ENCODE results near the gene CHSY3.
"Not testable (repeated sequence)": the region's sequence is repeated elsewhere in the genome, so short reads cannot be mapped to it uniquely, and the experiment has no call there.

CHSY3 gene

GRCh38 chr5:130226556-130226955 lies 322.3 kb downstream of the CHSY3 start:
- not testable (repeated sequence) for H3K27me3 ChIP-seq (ENCODE audit: control insufficient read depth in 1 of 2, insufficient read depth in 1 of 2, low read length in 2 of 2); DNase-seq; H3K9me3 ChIP-seq (ENCODE audit: control insufficient read depth, low read length); H4K8ac ChIP-seq (ENCODE audit: low read length); H3K23ac ChIP-seq (ENCODE audit: low read length in 2 of 2); H2BK120ac ChIP-seq (ENCODE audit: low read depth, low read length); H2BK12ac ChIP-seq (ENCODE audit: low read length in 2 of 2); H3K79me1 ChIP-seq (replicated peaks; ENCODE audit: low read length, poor library complexity, severe bottlenecking); H3K4me1 ChIP-seq (ENCODE audit: control insufficient read depth, insufficient read depth, low read depth, low read length); H4K91ac ChIP-seq (ENCODE audit: low read length); H3K4ac ChIP-seq (ENCODE audit: low read depth in 1 of 2, low read length in 2 of 2); H2AK5ac ChIP-seq (ENCODE audit: low read length, severe bottlenecking); H3K18ac ChIP-seq (ENCODE audit: low read depth in 1 of 2, low read length in 2 of 2); H3K4me2 ChIP-seq (ENCODE audit: low read length, poor library complexity, severe bottlenecking); H2BK5ac ChIP-seq (ENCODE audit: low read depth, low read length, poor library complexity, severe bottlenecking); H2AFZ ChIP-seq (ENCODE audit: low read depth, low read length); H2BK15ac ChIP-seq (ENCODE audit: low read depth, poor library complexity, severe bottlenecking); H3K9ac ChIP-seq (ENCODE audit: low read length); H3K14ac ChIP-seq (ENCODE audit: low read length in 2 of 2); H3K27ac ChIP-seq (ENCODE audit: low read length, poor library complexity, severe bottlenecking); H3K36me3 ChIP-seq (ENCODE audit: control insufficient read depth in 1 of 2, insufficient read depth in 2 of 2, low read depth in 1 of 2, low read length in 2 of 2); H3K4me3 ChIP-seq (ENCODE audit: insufficient read depth in 1 of 2, low read depth in 1 of 2, low read length in 2 of 2)
- 97% methylated on average over 2 of the region's 2 CpGs for WGBS

- no peak overlapping the region for H2AK5ac ChIP-seq (ENCODE audit: low read length, severe bottlenecking)
- WGBS, result 100% methylated on average over 2 of the region's 4 CpGs
- H3K4ac ChIP-seq (ENCODE audit: low read depth in 1 of 2, low read length in 2 of 2), result no peak overlapping the region
- H2AFZ ChIP-seq (ENCODE audit: low read depth, low read length), result no peak overlapping the region
- peaks cover 3% of the 10 kb centered on the region for H3K9me3 ChIP-seq (ENCODE audit: control insufficient read depth, low read length)
- no peak overlapping the region for H3K23ac ChIP-seq (ENCODE audit: low read length in 2 of 2)
- H2BK12ac ChIP-seq (ENCODE audit: low read length in 2 of 2), result no peak overlapping the region
- no peaks in the 10 kb centered on the region for H3K27me3 ChIP-seq (ENCODE audit: control insufficient read depth in 1 of 2, insufficient read depth in 1 of 2, low read length in 2 of 2)
- H2BK120ac ChIP-seq (ENCODE audit: low read depth, low read length), result no peak overlapping the region
- no peak overlapping the region for H2BK15ac ChIP-seq (ENCODE audit: low read depth, poor library complexity, severe bottlenecking)
- no peaks in the 10 kb centered on the region for H3K79me1 ChIP-seq (replicated peaks; ENCODE audit: low read length, poor library complexity, severe bottlenecking)
- H3K4me1 ChIP-seq (ENCODE audit: control insufficient read depth, insufficient read depth, low read depth, low read length), result no peaks in the 10 kb centered on the region
- no peak overlapping the region for H3K9ac ChIP-seq (ENCODE audit: low read length)
- no peak overlapping the region for H4K8ac ChIP-seq (ENCODE audit: low read length)
- H2BK5ac ChIP-seq (ENCODE audit: low read depth, low read length, poor library complexity, severe bottlenecking), result no peak overlapping the region
- no peak overlapping the region for H3K18ac ChIP-seq (ENCODE audit: low read depth in 1 of 2, low read length in 2 of 2)
- H3K27ac ChIP-seq (ENCODE audit: low read length, poor library complexity, severe bottlenecking), result no peak overlapping the region
- DNase-seq, result no peak
- H4K91ac ChIP-seq (ENCODE audit: low read length), result no peak overlapping the region
- H3K36me3 ChIP-seq (ENCODE audit: control insufficient read depth in 1 of 2, insufficient read depth in 2 of 2, low read depth in 1 of 2, low read length in 2 of 2), result no peaks in the 10 kb centered on the region
- H3K4me3 ChIP-seq (ENCODE audit: insufficient read depth in 1 of 2, low read depth in 1 of 2, low read length in 2 of 2), result no peak overlapping the region
- no peak overlapping the region for H3K14ac ChIP-seq (ENCODE audit: low read length in 2 of 2)
- H3K4me2 ChIP-seq (ENCODE audit: low read length, poor library complexity, severe bottlenecking), result no peak overlapping the region
Measured at GRCh38 chr5:130227699-130228098, 323.4 kb downstream of the CHSY3 start.

GRCh38 chr5:130231786-130232185 lies 327.5 kb downstream of the CHSY3 start:
- Histone ChIP-seq H3K79me1 (replicated peaks; ENCODE audit: low read length, poor library complexity, severe bottlenecking) (no peaks in the 10 kb centered on the region), H3K36me3 (ENCODE audit: control insufficient read depth in 1 of 2, insufficient read depth in 2 of 2, low read depth in 1 of 2, low read length in 2 of 2) (no peaks in the 10 kb centered on the region), H3K27me3 (ENCODE audit: control insufficient read depth in 1 of 2, insufficient read depth in 1 of 2, low read length in 2 of 2) (no peaks in the 10 kb centered on the region), H2BK5ac (ENCODE audit: low read depth, low read length, poor library complexity, severe bottlenecking) (no peak overlapping the region), H3K23ac (ENCODE audit: low read length in 2 of 2) (no peak overlapping the region), H4K8ac (ENCODE audit: low read length) (no peak overlapping the region), H2BK120ac (ENCODE audit: low read depth, low read length) (no peak overlapping the region), H3K27ac (ENCODE audit: low read length, poor library complexity, severe bottlenecking) (no peak overlapping the region), H4K91ac (ENCODE audit: low read length) (no peak overlapping the region), H3K9me3 (ENCODE audit: control insufficient read depth, low read length) (no peaks in the 10 kb centered on the region), H3K4me3 (ENCODE audit: insufficient read depth in 1 of 2, low read depth in 1 of 2, low read length in 2 of 2) (no peak overlapping the region), H3K4me2 (ENCODE audit: low read length, poor library complexity, severe bottlenecking) (no peak overlapping the region), H2BK12ac (ENCODE audit: low read length in 2 of 2) (no peak overlapping the region), H3K4ac (ENCODE audit: low read depth in 1 of 2, low read length in 2 of 2) (no peak overlapping the region), H3K14ac (ENCODE audit: low read length in 2 of 2) (no peak overlapping the region), H3K4me1 (ENCODE audit: control insufficient read depth, insufficient read depth, low read depth, low read length) (no peaks in the 10 kb centered on the region), H2BK15ac (ENCODE audit: low read depth, poor library complexity, severe bottlenecking) (no peak overlapping the region), H2AK5ac (ENCODE audit: low read length, severe bottlenecking) (no peak overlapping the region), H2AFZ (ENCODE audit: low read depth, low read length) (no peak overlapping the region), H3K9ac (ENCODE audit: low read length) (no peak overlapping the region), H3K18ac (ENCODE audit: low read depth in 1 of 2, low read length in 2 of 2) (no peak overlapping the region)
- DNase-seq, result no peak
- WGBS, result 71% methylated on average over 1 of the region's 1 CpG

- no peak overlapping the region for H3K18ac ChIP-seq (ENCODE audit: low read depth in 1 of 2, low read length in 2 of 2)
- H3K79me1 ChIP-seq (replicated peaks; ENCODE audit: low read length, poor library complexity, severe bottlenecking), result no peaks in the 10 kb centered on the region
- H2AFZ ChIP-seq (ENCODE audit: low read depth, low read length), result no peak overlapping the region
- H3K4me3 ChIP-seq (ENCODE audit: insufficient read depth in 1 of 2, low read depth in 1 of 2, low read length in 2 of 2), result no peak overlapping the region
- H4K91ac ChIP-seq (ENCODE audit: low read length), result no peak overlapping the region
- H2BK12ac ChIP-seq (ENCODE audit: low read length in 2 of 2), result no peak overlapping the region
- no peak overlapping the region for H3K14ac ChIP-seq (ENCODE audit: low read length in 2 of 2)
- no peaks in the 10 kb centered on the region for H3K9me3 ChIP-seq (ENCODE audit: control insufficient read depth, low read length)
- H3K23ac ChIP-seq (ENCODE audit: low read length in 2 of 2), result no peak overlapping the region
- no peak overlapping the region for H3K4ac ChIP-seq (ENCODE audit: low read depth in 1 of 2, low read length in 2 of 2)
- no peak overlapping the region for H2BK120ac ChIP-seq (ENCODE audit: low read depth, low read length)
- H2BK15ac ChIP-seq (ENCODE audit: low read depth, poor library complexity, severe bottlenecking), result no peak overlapping the region
- no peak overlapping the region for H3K27ac ChIP-seq (ENCODE audit: low read length, poor library complexity, severe bottlenecking)
- no peak overlapping the region for H2BK5ac ChIP-seq (ENCODE audit: low read depth, low read length, poor library complexity, severe bottlenecking)
- no peaks in the 10 kb centered on the region for H3K4me1 ChIP-seq (ENCODE audit: control insufficient read depth, insufficient read depth, low read depth, low read length)
- H3K4me2 ChIP-seq (ENCODE audit: low read length, poor library complexity, severe bottlenecking), result no peak overlapping the region
- WGBS, result 89% methylated on average over 1 of the region's 1 CpG
- H3K36me3 ChIP-seq (ENCODE audit: control insufficient read depth in 1 of 2, insufficient read depth in 2 of 2, low read depth in 1 of 2, low read length in 2 of 2), result no peaks in the 10 kb centered on the region
- no peak overlapping the region for H2AK5ac ChIP-seq (ENCODE audit: low read length, severe bottlenecking)
- H4K8ac ChIP-seq (ENCODE audit: low read length), result no peak overlapping the region
- H3K9ac ChIP-seq (ENCODE audit: low read length), result no peak overlapping the region
- H3K27me3 ChIP-seq (ENCODE audit: control insufficient read depth in 1 of 2, insufficient read depth in 1 of 2, low read length in 2 of 2), result no peaks in the 10 kb centered on the region
- DNase-seq, result no peak
Measured at GRCh38 chr5:130234816-130235215, 330.6 kb downstream of the CHSY3 start.
